Right atrium auricular region (tissue), 2 donors: ENCODE data around the gene ARL9. TPM values are rescaled to one million over a fixed set of nuclear protein-coding genes. Genes with fewer than 3 reads are reported as not detected.

Experiments used
- DNase-seq: peaks from one replicate; pipeline ENCODE4 v3.0.0-alpha.2; 2019; ENCODE audit warnings: low spot score
- H3K27ac ChIP-seq, 2 donors: fragments of 200-600 bp; sonication (generic); 1 replicate in 1 of 2; 2 replicates in 1 of 2; pipeline ENCODE4 v1.5.1; 2016 to 2019
- H3K27me3 ChIP-seq, 2 donors: fragments of 200-600 bp; sonication (generic); one replicate each; pipeline versions ENCODE4 v1.5.1 to v1.6.0; 2017 to 2019
- H3K36me3 ChIP-seq: fragments of 200-600 bp; sonication (generic); one replicate; pipeline ENCODE4 v1.5.1; 2016
- H3K4me1 ChIP-seq, 2 donors: fragments of 200-600 bp; sonication (generic); one replicate each; pipeline versions ENCODE4 v1.5.1 to v1.6.0; 2017 to 2019
- H3K4me3 ChIP-seq, 2 donors: fragments of 200-600 bp; sonication (generic); 1 replicate in 1 of 2; 2 replicates in 1 of 2; pipeline ENCODE4 v1.5.1; 2017 to 2019; ENCODE audit warnings: mild to moderate bottlenecking in 1 of 2, moderate library complexity in 1 of 2
- H3K9me3 ChIP-seq, 2 donors: fragments of 200-600 bp; sonication (generic); one replicate each; pipeline ENCODE4 v1.5.1; 2019
- CTCF ChIP-seq, 2 donors: fragments of 200-600 bp; sonication (generic); IDR thresholded peaks; one replicate each; pipeline ENCODE4 v1.5.1; 2019; ENCODE audit warnings: antibody characterized with exemption in 2 of 2
- total RNA-seq, 2 donors: library from RNA; depleted of rRNA; stranded (reverse); fragments of >200 nt; gene quantifications; one replicate each; pipeline ENCODE4 v1.1.0, GENCODE V29; 2016

ARL9 gene
- total RNA-seq, 2 donors from 2014 or later, result not detected

DNA sequence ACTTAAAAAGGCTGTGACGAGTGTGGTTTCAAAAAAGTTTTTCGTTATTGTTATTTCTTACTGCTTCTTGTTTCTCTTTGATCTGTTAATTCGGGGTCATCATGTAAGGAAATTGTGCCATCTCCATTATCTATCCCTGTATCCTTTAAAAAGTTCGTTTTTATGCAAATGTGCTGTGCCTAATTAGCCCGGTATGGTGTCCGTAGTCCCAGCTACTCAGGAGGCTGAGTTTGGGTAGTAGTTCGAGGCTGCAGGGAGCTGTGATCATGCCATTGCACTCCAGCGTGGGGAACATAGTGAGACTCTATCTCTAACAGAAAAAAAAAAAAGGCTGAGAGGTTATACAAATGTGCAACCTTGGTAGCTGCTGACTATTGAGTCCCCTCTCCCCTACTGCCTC lies 45.1 kb downstream of the ARL9 start:
- no peak for TF ChIP-seq CTCF (IDR thresholded peaks at IDR 0.05)
- H3K27ac ChIP-seq, result no peak overlapping the region
- H3K36me3 ChIP-seq, result no peaks in the 10 kb centered on the region
- H3K4me1 ChIP-seq, result no peaks in the 10 kb centered on the region
- no peak overlapping the region for H3K4me3 ChIP-seq
- DNase-seq, result no peak
- peaks cover 0 to 6% of the 10 kb centered on the region in 2 donors for H3K9me3 ChIP-seq
- no peaks in the 10 kb centered on the region for H3K27me3 ChIP-seq

DNA sequence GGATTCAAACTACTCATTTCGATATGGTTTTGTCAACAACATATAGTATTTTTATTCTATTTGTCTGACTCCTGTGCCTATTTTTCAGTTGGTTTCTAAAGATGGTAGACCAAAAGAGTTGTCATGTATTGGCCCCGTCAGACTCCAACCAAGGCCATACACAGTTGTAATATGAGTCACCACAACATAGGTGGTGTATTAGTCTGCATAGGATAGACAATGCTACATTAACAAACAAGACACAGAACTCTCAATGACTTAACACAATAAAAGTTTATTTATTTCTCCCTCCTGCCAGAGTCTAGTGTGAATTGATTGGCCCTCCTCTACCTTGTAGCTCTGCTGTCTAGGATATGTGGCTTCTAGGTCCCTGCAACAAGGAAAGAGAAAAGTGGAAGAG lies 45.9 kb downstream of the ARL9 start:
- Histone ChIP-seq H3K4me3 (no peak overlapping the region), H3K4me1 (no peaks in the 10 kb centered on the region), H3K27ac (no peak overlapping the region), H3K36me3 (no peaks in the 10 kb centered on the region), H3K27me3 (no peaks in the 10 kb centered on the region), H3K9me3 (peaks cover 0 to 8% of the 10 kb centered on the region in 2 donors)
- no peak for TF ChIP-seq CTCF (IDR thresholded peaks at IDR 0.05)
- DNase-seq, result no peak

- H3K9me3 ChIP-seq, result peaks cover 0 to 8% of the 10 kb centered on the region in 2 donors
- no peaks in the 10 kb centered on the region for H3K27me3 ChIP-seq
- H3K36me3 ChIP-seq, result no peaks in the 10 kb centered on the region
- no peak for TF ChIP-seq CTCF (IDR thresholded peaks at IDR 0.05)
- no peaks in the 10 kb centered on the region for H3K4me1 ChIP-seq
- H3K27ac ChIP-seq, result no peak overlapping the region
- no peak for DNase-seq
- H3K4me3 ChIP-seq, result no peak overlapping the region
Measured at GRCh38 chr4:56552273-56552672, 46.7 kb downstream of the ARL9 start.

DNA sequence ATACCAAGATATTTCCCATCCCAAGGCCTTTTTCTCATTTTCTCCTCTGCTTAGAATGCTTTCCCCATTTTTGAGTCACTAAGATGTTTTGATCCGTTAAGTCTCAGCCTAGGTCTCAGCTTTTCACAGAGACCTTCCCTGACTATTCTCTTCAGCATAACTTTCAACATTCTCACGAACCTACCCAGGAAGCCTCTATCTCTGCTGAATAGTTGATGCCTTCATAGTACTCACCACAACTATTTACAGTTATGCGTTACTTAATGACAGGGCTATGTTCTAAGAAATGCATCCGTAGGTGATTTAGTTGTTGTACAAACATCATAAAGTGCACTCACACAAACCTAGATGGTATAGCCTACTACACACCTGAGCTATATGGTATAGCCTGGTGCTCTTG lies 64.5 kb downstream of the ARL9 start:
- Histone ChIP-seq H3K9me3 (no peaks in the 10 kb centered on the region), H3K4me3 (no peak overlapping the region), H3K36me3 (no peaks in the 10 kb centered on the region), H3K27me3 (no peaks in the 10 kb centered on the region), H3K4me1 (no peaks in the 10 kb centered on the region), H3K27ac (no peak overlapping the region)
- TF ChIP-seq CTCF (IDR thresholded peaks at IDR 0.05), result no peak
- DNase-seq, result no peak

Other genes with a start within 250 kb of the ARL9 start
- 1 to 10 TPM; 4.8 to 5.4 TPM for gene AASDH, start 118.3 kb upstream of the ARL9 start, total RNA-seq
- gene PPAT, start 70.2 kb upstream of the ARL9 start, total RNA-seq, result 1 to 10 TPM; 1.9 TPM
- 10 to 100 TPM; 13.5 to 15.7 TPM for gene PAICS, start 69.5 kb upstream of the ARL9 start, total RNA-seq
- 10 to 100 TPM; 22.1 to 46.3 TPM for gene SRP72, start 38.2 kb upstream of the ARL9 start, total RNA-seq
- gene HOPX, start 175.5 kb downstream of the ARL9 start, total RNA-seq, result 100 to 1,000 TPM in 1 of 2 donors, 1 to 10 TPM in 1; 7.8 to 203 TPM